Astrocyte (in vitro differentiated cells and primary cell): ENCODE data around the gene MS4A10.

ENCODE experiments used
- EZH2 ChIP-seq: IDR thresholded peaks from 2 replicates; pipeline ENCODE4 v1.6.1; 2012; ENCODE audit warnings: mild to moderate bottlenecking, low read length, inconsistent platforms; ENCODE audit not compliant: insufficient read depth
- TF ChIP-seq, protein P1 (sequence below): IDR thresholded peaks from 2 replicates; pipeline ENCODE4 v1.5.1; 2011; ENCODE audit warnings: low read depth, mild to moderate bottlenecking, inconsistent platforms, low read length, moderate library complexity; ENCODE audit not compliant: insufficient read depth

DNA sequence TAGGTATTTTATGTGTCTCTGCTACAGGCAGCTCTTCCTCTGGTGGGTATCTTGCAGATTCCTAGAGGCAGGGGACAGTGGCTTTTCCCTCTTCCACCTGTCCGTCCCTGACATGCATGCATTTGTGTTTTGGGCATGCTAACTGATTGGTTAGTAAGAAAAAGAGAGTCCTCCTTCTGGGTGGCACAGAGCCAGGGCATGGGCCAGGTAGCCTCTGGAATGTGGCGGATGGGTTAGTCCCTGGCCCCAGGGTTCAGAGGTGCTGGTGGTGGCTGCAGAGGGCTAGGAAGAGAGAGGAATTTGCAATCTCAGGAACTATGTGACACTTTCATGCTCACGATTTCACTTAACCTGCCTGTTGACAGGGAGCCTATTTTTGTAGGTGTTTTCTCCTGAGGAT, 34.2 kb upstream of the MS4A10 start:
- TF ChIP-seq, protein P1, sequence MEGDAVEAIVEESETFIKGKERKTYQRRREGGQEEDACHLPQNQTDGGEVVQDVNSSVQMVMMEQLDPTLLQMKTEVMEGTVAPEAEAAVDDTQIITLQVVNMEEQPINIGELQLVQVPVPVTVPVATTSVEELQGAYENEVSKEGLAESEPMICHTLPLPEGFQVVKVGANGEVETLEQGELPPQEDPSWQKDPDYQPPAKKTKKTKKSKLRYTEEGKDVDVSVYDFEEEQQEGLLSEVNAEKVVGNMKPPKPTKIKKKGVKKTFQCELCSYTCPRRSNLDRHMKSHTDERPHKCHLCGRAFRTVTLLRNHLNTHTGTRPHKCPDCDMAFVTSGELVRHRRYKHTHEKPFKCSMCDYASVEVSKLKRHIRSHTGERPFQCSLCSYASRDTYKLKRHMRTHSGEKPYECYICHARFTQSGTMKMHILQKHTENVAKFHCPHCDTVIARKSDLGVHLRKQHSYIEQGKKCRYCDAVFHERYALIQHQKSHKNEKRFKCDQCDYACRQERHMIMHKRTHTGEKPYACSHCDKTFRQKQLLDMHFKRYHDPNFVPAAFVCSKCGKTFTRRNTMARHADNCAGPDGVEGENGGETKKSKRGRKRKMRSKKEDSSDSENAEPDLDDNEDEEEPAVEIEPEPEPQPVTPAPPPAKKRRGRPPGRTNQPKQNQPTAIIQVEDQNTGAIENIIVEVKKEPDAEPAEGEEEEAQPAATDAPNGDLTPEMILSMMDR, result no peak
- TF ChIP-seq EZH2, result no peak
